ENCODE data around the gene RAP2C. TPM values are rescaled to one million over a fixed set of nuclear protein-coding genes. Genes with fewer than 3 reads are reported as not detected.

The RAP2C gene
- total and polyA plus RNA-seq, 2 donors (not counting 3 experiments of a cell fraction or from before 2014, with no cell fraction given), result 5.5 to 22.2 TPM

DNA sequence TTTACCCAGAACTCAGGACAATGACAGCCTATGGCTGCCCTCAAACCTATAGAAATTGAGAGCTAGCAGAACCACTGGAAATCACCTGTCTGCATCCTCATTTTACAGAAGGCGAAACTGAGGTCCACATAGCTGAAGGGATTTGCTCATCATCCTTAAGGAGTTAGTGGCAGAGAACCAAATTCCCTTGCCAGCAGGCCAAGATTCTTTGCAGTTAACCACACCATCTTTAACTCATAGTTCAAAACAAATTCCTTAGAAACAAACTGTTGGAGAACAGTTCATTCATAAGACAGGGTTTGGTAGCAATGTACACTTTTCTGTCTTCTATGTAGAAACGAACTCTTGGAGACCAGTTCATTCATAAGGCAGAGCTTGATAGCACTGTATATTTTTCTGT, 37.9 kb upstream of the RAP2C start:
- Histone ChIP-seq H4K20me1 (replicated peaks; ENCODE audit: control insufficient read depth, extremely low read depth, insufficient read depth, low read length) (no peaks in the 10 kb centered on the region), H3K4me3 (replicated peaks in 1 of 3; ENCODE audit: insufficient read depth in 1 of 3, low read depth in 1 of 3, low read length in 3 of 3) (no peak overlapping the region), H2AFZ (ENCODE audit: low read depth, low read length) (no peak overlapping the region), H3K36me3 (ENCODE audit: control insufficient read depth in 2 of 2, extremely low read depth in 1 of 2, insufficient read depth in 2 of 2, low read length in 2 of 2) (no peaks in the 10 kb centered on the region), H3K9ac (replicated peaks; ENCODE audit: extremely low read depth, insufficient read depth, low read length) (no peak overlapping the region), H3K27ac (ENCODE audit: insufficient read depth, low read depth, low read length) (no peak overlapping the region), H3K9me1 (replicated peaks; ENCODE audit: control insufficient read depth, extremely low read depth, insufficient read depth, low read length) (no peaks in the 10 kb centered on the region), H3K79me2 (ENCODE audit: control insufficient read depth, insufficient read depth, low read length) (no peaks in the 10 kb centered on the region), H3K9me3 (replicated peaks; ENCODE audit: control insufficient read depth, insufficient read depth, low read length) (no peaks in the 10 kb centered on the region), H3K4me2 (ENCODE audit: insufficient read depth, low read length) (no peak overlapping the region), H3K27me3 (ENCODE audit: control insufficient read depth in 2 of 2, insufficient read depth in 2 of 2, low read length in 2 of 2) (no peaks in the 10 kb centered on the region), H3K4me1 (ENCODE audit: control insufficient read depth, extremely low read depth, insufficient read depth, low read length) (no peaks in the 10 kb centered on the region)
- TF ChIP-seq MYC (IDR thresholded peaks at IDR 0.05; ENCODE audit: low read depth, low read length), result no peak
- TF ChIP-seq, protein P1, sequence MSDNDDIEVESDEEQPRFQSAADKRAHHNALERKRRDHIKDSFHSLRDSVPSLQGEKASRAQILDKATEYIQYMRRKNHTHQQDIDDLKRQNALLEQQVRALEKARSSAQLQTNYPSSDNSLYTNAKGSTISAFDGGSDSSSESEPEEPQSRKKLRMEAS (IDR thresholded peaks at IDR 0.05; ENCODE audit: insufficient read depth, insufficient read length), result no peak
- no peak for TF ChIP-seq FOS (IDR thresholded peaks at IDR 0.05; ENCODE audit: borderline replicate concordance, insufficient read depth, low read length)
- TF ChIP-seq GATA2 (IDR thresholded peaks at IDR 0.05; ENCODE audit: insufficient read depth, insufficient read length, low read depth, low read length), result no peak
- no peak for TF ChIP-seq POLR2A (IDR thresholded peaks at IDR 0.05; ENCODE audit: low read depth, low read length)
- TF ChIP-seq CTCF (IDR thresholded peaks at IDR 0.05; ENCODE audit: extremely low read depth in 1 of 2, insufficient read depth in 1 of 2, low read depth in 1 of 2, low read length in 2 of 2), result no peak
- CTCF ChIA-PET, result interaction anchor here (1.2 kb wide), 1 partner anchor 36 kb away, joined by 3 read pairs; no protein-coding TSS in a partner anchor
- DNase-seq (ENCODE audit: low read depth, low spot score) (no peak), FAIRE-seq (no peak)
- POLR2A ChIA-PET, result no interaction called here
- dilution Hi-C loops (cut with MboI; ENCODE audit: extremely low pct_ligation_motif_present, low sequenced_read_pairs) (no loop called here), intact Hi-C loops (cut with micrococcal nuclease) (no loop called here)
- BruUV-seq (replicated peaks), result no TSS peak

DNA sequence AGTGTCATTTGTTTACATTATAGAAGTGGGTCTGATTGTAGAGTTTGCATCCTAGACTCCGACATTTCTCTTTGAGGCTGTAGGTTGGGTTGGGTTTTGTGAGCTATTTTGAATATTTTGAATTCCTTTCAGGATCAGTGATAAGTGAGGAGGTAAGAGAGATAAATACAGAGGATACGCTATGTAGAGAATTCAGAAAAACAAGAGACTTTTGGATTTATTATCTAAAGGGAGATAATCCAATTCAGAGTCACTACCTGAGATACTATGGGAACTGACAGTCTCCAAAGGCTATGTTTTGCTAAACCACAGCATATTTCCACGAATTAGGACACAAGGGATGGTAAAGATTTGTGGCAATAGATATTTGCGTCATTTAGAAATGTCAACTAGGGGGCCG, 16.9 kb upstream of the RAP2C start:
- Histone ChIP-seq H4K20me1 (replicated peaks; ENCODE audit: control insufficient read depth, extremely low read depth, insufficient read depth, low read length) (no peaks in the 10 kb centered on the region), H3K79me2 (ENCODE audit: control insufficient read depth, insufficient read depth, low read length) (no peaks in the 10 kb centered on the region), H3K36me3 (ENCODE audit: control insufficient read depth in 2 of 2, extremely low read depth in 1 of 2, insufficient read depth in 2 of 2, low read length in 2 of 2) (no peaks in the 10 kb centered on the region), H3K9me1 (replicated peaks; ENCODE audit: control insufficient read depth, extremely low read depth, insufficient read depth, low read length) (no peaks in the 10 kb centered on the region), H3K27me3 (ENCODE audit: control insufficient read depth in 2 of 2, insufficient read depth in 2 of 2, low read length in 2 of 2) (no peaks in the 10 kb centered on the region), H3K27ac (ENCODE audit: insufficient read depth, low read depth, low read length) (no peak overlapping the region), H3K9ac (replicated peaks; ENCODE audit: extremely low read depth, insufficient read depth, low read length) (no peak overlapping the region), H3K4me2 (ENCODE audit: insufficient read depth, low read length) (no peak overlapping the region), H3K4me3 (replicated peaks in 1 of 3; ENCODE audit: insufficient read depth in 1 of 3, low read depth in 1 of 3, low read length in 3 of 3) (no peak overlapping the region), H2AFZ (ENCODE audit: low read depth, low read length) (no peak overlapping the region), H3K9me3 (replicated peaks; ENCODE audit: control insufficient read depth, insufficient read depth, low read length) (no peaks in the 10 kb centered on the region), H3K4me1 (ENCODE audit: control insufficient read depth, extremely low read depth, insufficient read depth, low read length) (peaks cover 7% of the 10 kb centered on the region)
- no TSS peak for BruUV-seq (replicated peaks)
- ChIA-PET CTCF (no interaction called here), POLR2A (no interaction called here)
- dilution Hi-C loops (cut with MboI; ENCODE audit: extremely low pct_ligation_motif_present, low sequenced_read_pairs), result no loop called here
- DNase-seq (ENCODE audit: low read depth, low spot score), result no peak
- intact Hi-C loops (cut with micrococcal nuclease), result no loop called here
- TF ChIP-seq POLR2AphosphoS5 (IDR thresholded peaks at IDR 0.05; ENCODE audit: insufficient read depth, low read depth, low read length) (no peak), FOS (IDR thresholded peaks at IDR 0.05; ENCODE audit: borderline replicate concordance, insufficient read depth, low read length) (no peak), EZH2 (IDR thresholded peaks at IDR 0.05; ENCODE audit: borderline replicate concordance, low read depth, low read length, severe bottlenecking) (no peak), JUN (IDR thresholded peaks at IDR 0.05; ENCODE audit: borderline replicate concordance, insufficient read depth, insufficient read length, low read depth) (no peak), CTCF (IDR thresholded peaks at IDR 0.05; ENCODE audit: extremely low read depth in 1 of 2, insufficient read depth in 1 of 2, low read depth in 1 of 2, low read length in 2 of 2) (no peak), POLR2A (IDR thresholded peaks at IDR 0.05; ENCODE audit: low read depth, low read length) (no peak), MYC (IDR thresholded peaks at IDR 0.05; ENCODE audit: low read depth, low read length) (no peak), GATA2 (IDR thresholded peaks at IDR 0.05; ENCODE audit: insufficient read depth, insufficient read length, low read depth, low read length) (no peak)
- TF ChIP-seq, protein P1 (IDR thresholded peaks at IDR 0.05; ENCODE audit: insufficient read depth, insufficient read length), result no peak
- FAIRE-seq, result no peak
